GM19452 (cell line): Measurements from ENCODE around the gene UBE2QL1.
"Not testable (repeated sequence)": the region's sequence is repeated elsewhere in the genome, so short reads cannot be mapped to it uniquely, and the experiment has no call there.

Source experiments
- ATAC-seq: cut with Tn5 transposase; IDR thresholded peaks from one replicate; pipeline ENCODE4 v1.9.1; 2021; ENCODE audit not compliant: unreplicated experiment

Gene UBE2QL1

DNA sequence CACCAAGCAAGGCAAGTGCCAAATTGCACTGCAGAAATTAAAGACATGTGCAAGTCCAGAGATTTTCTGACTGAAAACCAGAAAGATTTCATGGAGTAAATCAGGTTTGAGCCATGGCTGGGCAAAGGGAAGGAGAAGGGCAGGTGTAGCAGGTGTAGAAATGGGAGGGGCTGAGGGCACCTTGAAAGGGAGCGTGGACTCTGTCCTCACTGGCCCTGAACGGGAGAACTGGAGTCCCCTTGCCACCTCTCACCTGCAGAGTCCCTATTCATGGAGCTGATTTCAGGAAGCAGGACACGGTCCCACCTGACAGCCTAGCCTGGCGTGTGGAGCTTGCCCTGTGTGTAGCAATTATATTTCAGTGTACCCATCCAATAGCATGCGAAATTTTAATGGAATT is 46.3 kb downstream of the UBE2QL1 start:
- ATAC-seq = no peak

GRCh38 chr5:6495433-6496206 is 47.0 kb downstream of the UBE2QL1 start:
- ATAC-seq = no peak

DNA sequence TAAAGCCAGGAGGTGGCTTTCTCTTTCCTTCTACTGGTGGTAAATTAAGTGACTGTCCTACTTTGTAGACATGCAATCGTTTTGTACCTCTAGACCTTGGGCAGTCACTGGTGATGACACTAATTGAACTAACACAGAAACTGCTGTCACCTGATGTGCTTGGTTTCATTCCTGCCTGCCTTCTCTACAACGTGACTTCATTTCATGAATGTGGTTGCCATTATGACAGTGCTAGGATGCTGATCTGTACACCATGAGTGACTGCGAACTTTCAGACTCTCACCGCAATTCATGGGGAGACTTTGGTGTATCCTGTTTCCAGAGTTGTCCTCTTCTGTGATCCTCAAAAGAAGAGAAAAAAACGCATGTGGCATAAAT is 47.5 kb downstream of the UBE2QL1 start:
- ATAC-seq = peak; percentile 95

GRCh38 chr5:6496636-6497035 is 48.0 kb downstream of the UBE2QL1 start:
- peak; percentile 3 for ATAC-seq

GRCh38 chr5:6497262-6497661 is 48.6 kb downstream of the UBE2QL1 start:
- no peak for ATAC-seq

DNA sequence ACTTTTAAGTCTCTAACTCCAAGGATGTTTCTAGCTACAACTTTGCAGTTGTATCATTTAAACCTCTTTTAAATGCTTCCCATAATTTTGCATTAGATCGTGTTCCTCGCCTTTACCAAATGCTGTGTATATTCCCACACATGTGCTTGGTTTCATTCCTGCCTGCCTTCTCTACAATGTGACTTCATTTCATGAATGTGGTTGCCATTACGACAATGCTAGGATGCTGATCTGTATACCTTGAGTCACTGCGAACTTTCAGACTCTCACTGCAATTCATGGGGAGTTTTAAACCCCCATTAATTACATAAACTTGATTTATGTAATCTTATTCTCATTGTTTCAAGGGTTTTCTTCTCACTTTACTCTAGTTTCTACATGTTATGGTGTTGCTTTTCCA is 50.3 kb downstream of the UBE2QL1 start:
- no peak for ATAC-seq

- ATAC-seq = no peak
These were observed 53.0 kb downstream of the UBE2QL1 start for GRCh38 chr5:6501701-6502100.

GRCh38 chr5:6502421-6502820 is 53.8 kb downstream of the UBE2QL1 start:
- no peak for ATAC-seq

- ATAC-seq = no peak
These were observed 54.7 kb downstream of the UBE2QL1 start for GRCh38 chr5:6503342-6503741.

DNA sequence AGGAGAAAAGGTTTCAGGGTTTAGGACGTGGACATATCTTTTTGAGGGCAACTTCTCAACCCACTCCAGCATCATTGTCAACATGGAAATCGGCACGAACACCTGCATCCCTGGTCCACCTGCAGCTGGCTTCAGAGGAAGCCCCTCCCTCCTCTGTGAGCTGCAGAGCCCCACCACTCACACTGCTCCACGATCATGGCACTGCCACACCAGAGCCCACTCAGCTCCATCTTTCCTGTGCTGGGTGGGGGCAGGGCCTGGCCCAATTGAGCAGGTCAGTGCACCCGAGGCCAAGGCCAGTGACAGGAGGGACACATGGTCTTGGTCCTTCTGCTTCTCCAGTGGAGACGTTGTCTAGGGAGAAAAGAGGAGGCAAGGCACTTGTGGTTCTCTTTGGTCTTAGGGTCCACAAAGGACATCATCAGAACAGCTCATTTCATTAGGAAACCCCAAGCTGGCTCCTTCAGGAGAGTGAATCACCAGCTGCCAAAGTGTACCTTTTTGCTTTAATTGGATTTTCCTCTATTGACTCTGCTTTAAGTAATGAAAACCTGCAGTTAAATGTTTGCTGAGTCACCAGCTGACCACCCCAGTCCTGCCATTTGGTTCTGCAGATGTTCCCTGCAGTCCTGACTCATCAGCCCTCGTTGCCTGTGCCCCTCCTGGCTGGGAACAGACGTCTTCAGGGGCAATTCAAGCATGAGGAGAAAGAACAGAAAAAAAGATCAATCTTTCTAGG is 56.2 kb downstream of the UBE2QL1 start:
- ATAC-seq = no peak

- no peak for ATAC-seq
These were observed 56.7 kb downstream of the UBE2QL1 start for GRCh38 chr5:6505416-6505755.

DNA sequence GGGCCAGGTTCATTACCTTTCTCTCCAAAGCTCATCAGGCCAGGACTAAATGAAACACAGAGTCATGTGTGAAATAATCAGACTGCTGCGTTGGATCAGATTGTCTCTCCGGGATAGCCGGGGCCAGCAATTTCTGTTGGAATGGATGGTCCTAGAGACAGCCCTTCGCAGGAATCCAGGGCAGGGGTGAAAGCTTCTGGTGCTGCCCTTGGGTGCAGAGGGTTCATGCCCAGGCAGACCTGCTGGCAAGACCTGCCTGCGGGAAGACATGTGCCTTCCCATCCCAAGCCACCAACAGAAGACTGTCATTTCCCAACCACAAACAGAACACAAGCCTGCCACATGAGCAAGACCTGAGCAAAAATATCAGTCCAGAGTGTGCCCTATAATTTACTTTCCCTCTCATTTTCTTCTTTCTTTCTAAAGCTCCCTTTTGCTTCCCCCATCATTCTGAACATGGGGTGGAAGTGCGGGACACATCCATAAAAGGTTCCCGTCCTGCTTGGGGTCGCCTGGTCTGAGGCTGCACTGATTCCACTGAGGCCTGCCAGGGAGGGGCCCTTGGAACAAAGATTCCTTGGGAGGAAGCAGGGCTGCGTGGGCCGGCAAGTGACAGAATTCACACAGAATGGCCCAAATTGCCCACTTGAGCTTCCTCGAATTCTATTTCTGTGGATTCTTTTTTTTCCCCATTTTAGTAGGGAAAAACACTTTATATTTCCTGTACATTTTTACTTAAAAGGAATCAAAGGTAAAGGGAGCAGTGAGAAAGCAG is 57.3 kb downstream of the UBE2QL1 start:
- ATAC-seq = no peak

GRCh38 chr5:6506611-6507010 is 58.0 kb downstream of the UBE2QL1 start:
- no peak for ATAC-seq

DNA sequence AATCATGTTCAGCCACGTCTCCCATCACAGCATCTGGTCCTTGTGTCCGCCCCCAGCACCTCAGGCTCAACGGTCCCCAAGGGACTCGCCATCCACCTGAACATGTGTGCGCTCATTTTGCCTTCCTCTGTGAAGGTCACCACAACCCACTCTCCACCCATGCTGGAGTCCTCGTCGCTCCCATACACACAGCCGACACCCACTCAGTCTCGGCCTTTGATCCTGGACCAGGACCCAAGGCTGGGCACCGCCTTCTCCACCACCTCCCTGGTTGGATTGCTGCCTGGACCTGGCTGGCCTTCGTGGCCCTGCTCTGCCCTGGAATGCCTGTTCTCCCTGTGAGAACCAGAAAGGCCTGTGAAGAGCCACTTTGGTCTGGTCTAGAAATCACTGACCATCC is 60.3 kb downstream of the UBE2QL1 start:
- no peak for ATAC-seq

DNA sequence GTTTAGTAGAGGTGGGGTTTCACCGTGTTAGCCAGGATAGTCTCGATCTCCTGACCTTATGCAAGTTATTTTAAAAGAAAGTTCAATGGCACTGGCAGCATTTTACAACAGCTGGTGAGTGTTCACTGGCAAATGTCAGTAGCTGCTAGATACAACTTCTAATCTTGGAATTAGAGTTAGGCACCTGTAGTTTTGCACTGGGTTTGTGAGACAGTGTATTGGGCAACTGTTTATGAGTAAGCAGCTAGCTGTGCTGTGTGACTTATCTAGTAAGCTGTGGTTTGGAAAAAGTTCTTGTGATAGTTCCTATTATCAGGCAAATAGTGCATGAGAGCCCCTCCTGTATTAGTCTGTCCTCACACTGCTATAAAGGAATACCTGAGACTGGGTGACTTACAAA is 61.5 kb downstream of the UBE2QL1 start:
- no peak for ATAC-seq

DNA sequence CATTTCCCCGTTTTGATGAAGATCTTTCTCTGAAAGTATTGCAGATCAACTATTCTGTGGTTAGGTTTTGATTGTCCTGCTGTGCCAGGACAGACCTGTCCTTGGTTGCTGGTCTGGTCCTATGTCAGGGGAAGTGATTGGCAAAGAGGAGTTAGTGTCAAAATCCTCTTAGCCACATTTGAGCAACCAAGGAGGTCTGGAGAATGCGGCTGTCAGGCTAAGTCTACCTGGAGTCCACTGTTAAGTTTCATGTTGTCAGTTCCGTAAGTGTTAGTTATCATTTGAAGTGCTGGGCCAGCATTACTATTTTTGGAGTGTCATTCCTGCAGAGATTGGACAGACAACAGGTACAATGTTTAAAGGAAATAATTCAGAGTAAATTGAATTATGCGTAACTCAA is 62.3 kb downstream of the UBE2QL1 start:
- no peak for ATAC-seq

GRCh38 chr5:6515812-6516211 is 67.2 kb downstream of the UBE2QL1 start:
- ATAC-seq = not testable (repeated sequence)

DNA sequence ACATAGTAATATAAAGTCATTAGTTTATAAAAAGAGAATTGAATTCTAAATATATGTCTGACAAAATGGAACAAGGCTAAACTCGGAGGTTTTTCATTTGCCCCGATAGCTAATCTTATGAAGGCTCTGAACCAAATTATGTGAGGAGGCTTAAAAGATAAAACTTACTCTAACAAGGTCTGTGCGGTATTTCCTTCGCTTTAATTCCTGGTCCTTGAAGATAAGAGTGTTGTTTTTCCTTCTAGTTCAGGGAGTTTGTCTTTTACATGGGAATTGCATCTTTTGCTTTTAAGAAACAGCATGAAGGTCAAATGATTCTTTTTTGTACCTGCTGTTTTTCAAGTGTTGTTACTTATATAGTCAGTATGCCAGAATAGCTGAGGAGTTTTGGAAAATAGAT is 68.2 kb downstream of the UBE2QL1 start:
- no peak for ATAC-seq

- ATAC-seq = no peak
These were observed 68.9 kb downstream of the UBE2QL1 start for GRCh38 chr5:6517510-6517909.

GRCh38 chr5:6518298-6519057 is 69.8 kb downstream of the UBE2QL1 start:
- no peak for ATAC-seq

- ATAC-seq = no peak
These were observed 71.5 kb downstream of the UBE2QL1 start for GRCh38 chr5:6520201-6520600.
